ENCODE measurements around the gene NRG3.

The NRG3 gene

GRCh38 chr10:82961864-82962263 is 1086.9 kb downstream of the NRG3 start:
- in situ Hi-C loops (cut with MboI; ENCODE audit: low pct_unique_long_range_greater_than_20kb, low sequenced_read_pairs, unreplicated experiment), result no loop called here
- no peak for DNase-seq (ENCODE audit: low spot score)
- TF ChIP-seq CTCF (IDR thresholded peaks at IDR 0.05; ENCODE audit: extremely low read depth, insufficient read depth, missing control alignments), result no peak

- DNase-seq (ENCODE audit: low spot score), result no peak
- no peak for TF ChIP-seq CTCF (IDR thresholded peaks at IDR 0.05; ENCODE audit: extremely low read depth, insufficient read depth, missing control alignments)
- in situ Hi-C loops (cut with MboI; ENCODE audit: low pct_unique_long_range_greater_than_20kb, low sequenced_read_pairs, unreplicated experiment), result no loop called here
These were observed 1091.1 kb downstream of the NRG3 start for GRCh38 chr10:82966130-82966529.

- no peak for TF ChIP-seq CTCF (IDR thresholded peaks at IDR 0.05; ENCODE audit: extremely low read depth, insufficient read depth, missing control alignments)
- no peak for DNase-seq (ENCODE audit: low spot score)
- in situ Hi-C loops (cut with MboI; ENCODE audit: low pct_unique_long_range_greater_than_20kb, low sequenced_read_pairs, unreplicated experiment), result no loop called here
These were observed 1093.5 kb downstream of the NRG3 start for GRCh38 chr10:82968533-82968932.

GRCh38 chr10:82969405-82969804 is 1094.4 kb downstream of the NRG3 start:
- in situ Hi-C loops (cut with MboI; ENCODE audit: low pct_unique_long_range_greater_than_20kb, low sequenced_read_pairs, unreplicated experiment), result no loop called here
- peak; percentile 42 for TF ChIP-seq CTCF (IDR thresholded peaks at IDR 0.05; ENCODE audit: extremely low read depth, insufficient read depth, missing control alignments)
- peak; percentile 12 for DNase-seq (ENCODE audit: low spot score)

- in situ Hi-C loops (cut with MboI; ENCODE audit: low pct_unique_long_range_greater_than_20kb, low sequenced_read_pairs, unreplicated experiment), result no loop called here
- no peak for DNase-seq (ENCODE audit: low spot score)
These were observed 1105.3 kb downstream of the NRG3 start for GRCh38 chr10:82980321-82980720.

GRCh38 chr10:82981137-82981723 is 1106.2 kb downstream of the NRG3 start:
- DNase-seq (ENCODE audit: low spot score), result no peak

More at GRCh38 chr10:82980321-82980720, 1105.3 kb downstream of the NRG3 start:
- TF ChIP-seq CTCF (IDR thresholded peaks at IDR 0.05; ENCODE audit: extremely low read depth, insufficient read depth, missing control alignments), result no peak

More at GRCh38 chr10:82981137-82981723, 1106.2 kb downstream of the NRG3 start:
- TF ChIP-seq CTCF (IDR thresholded peaks at IDR 0.05; ENCODE audit: extremely low read depth, insufficient read depth, missing control alignments), result no peak
- in situ Hi-C loops (cut with MboI; ENCODE audit: low pct_unique_long_range_greater_than_20kb, low sequenced_read_pairs, unreplicated experiment), result no loop called here

Measured in GM13977 (cell line).